GM12891 (cell line): ENCODE measurements around the gene ATCAY.
A peak's percentile ranks its signal among the peaks of the same experiment; 100 is the strongest.
"Not testable (repeated sequence)": the region's sequence is repeated elsewhere in the genome, so short reads cannot be mapped to it uniquely, and the experiment has no call there.

Experiments
- DNase-seq: peaks from one replicate; pipeline ENCODE4 v3.0.0; 2011; ENCODE audit warnings: low spot score; ENCODE audit not compliant: insufficient read length
- FAIRE-seq: peaks from 2 replicates; lab custom pipeline; 2011; peaks lifted over from hg19 to GRCh38; lab: Jason Lieb, UNC
- PAX5 ChIP-seq: IDR thresholded peaks from 2 replicates; pipeline ENCODE4 v1.6.1; 2011; ENCODE audit warnings: low read length, moderate library complexity, mild to moderate bottlenecking; ENCODE audit not compliant: insufficient read depth, severe bottlenecking
- POLR2A ChIP-seq: IDR thresholded peaks from 2 replicates; pipeline ENCODE4 v1.6.1; 2011; ENCODE audit warnings: low read depth, low read length, control low read depth
- POLR2AphosphoS5 ChIP-seq: IDR thresholded peaks from 2 replicates; pipeline ENCODE4 v1.6.1; 2011; ENCODE audit warnings: low read depth, low read length, control low read depth
- POU2F2 ChIP-seq: IDR thresholded peaks from 2 replicates; pipeline ENCODE4 v1.6.1; 2011; ENCODE audit warnings: low read depth, mild to moderate bottlenecking, control low read depth, low read length, moderate library complexity
- SPI1 ChIP-seq: IDR thresholded peaks from 2 replicates; pipeline ENCODE4 v1.6.1; 2011; ENCODE audit warnings: low read depth, low read length, control low read depth
- TAF1 ChIP-seq: IDR thresholded peaks from 2 replicates; pipeline ENCODE4 v1.6.1; 2011; ENCODE audit warnings: low read depth, low read length, control low read depth

The ATCAY gene

GRCh38 chr19:3868770-3869456 lies 11.6 kb upstream of the ATCAY start, which contains the start of gene ZFR2:
TSS of gene ZFR2 (minus strand) at chr19:3869038. CDS start at chr19:3869017, 21 bp downstream.
- DNase-seq (no peak), FAIRE-seq (no peak)
- no peak for TF ChIP-seq POLR2A
- TF ChIP-seq POLR2AphosphoS5, result no peak
- no peak for TF ChIP-seq TAF1
- TF ChIP-seq PAX5, result no peak
- no peak for TF ChIP-seq SPI1
- no peak for TF ChIP-seq POU2F2

DNA sequence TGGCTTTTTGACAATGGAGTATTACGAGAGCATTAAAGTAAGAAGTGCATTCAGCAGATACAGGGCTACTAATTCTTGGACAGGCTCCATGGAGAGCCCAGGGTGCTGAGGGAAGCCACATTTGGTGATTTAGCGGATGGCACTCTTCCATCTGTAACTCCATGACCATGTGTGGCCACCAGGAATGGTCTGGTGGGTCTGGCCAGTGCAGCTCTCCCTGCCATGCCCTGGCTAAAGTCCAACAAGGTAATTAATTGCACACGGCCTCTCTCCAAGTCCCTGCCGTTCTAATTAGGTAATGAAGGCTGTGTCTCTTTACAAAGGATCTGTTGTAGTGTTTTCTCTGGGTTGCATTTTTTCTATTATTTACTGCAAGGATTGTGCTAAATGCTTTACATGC lies 7.3 kb upstream of the ATCAY start:
- DNase-seq, result no peak
- TF ChIP-seq POLR2AphosphoS5, result no peak
- no peak for TF ChIP-seq POLR2A
- no peak for TF ChIP-seq TAF1
- no peak for TF ChIP-seq POU2F2
- no peak for TF ChIP-seq SPI1
- no peak for TF ChIP-seq PAX5
- no peak for FAIRE-seq

DNA sequence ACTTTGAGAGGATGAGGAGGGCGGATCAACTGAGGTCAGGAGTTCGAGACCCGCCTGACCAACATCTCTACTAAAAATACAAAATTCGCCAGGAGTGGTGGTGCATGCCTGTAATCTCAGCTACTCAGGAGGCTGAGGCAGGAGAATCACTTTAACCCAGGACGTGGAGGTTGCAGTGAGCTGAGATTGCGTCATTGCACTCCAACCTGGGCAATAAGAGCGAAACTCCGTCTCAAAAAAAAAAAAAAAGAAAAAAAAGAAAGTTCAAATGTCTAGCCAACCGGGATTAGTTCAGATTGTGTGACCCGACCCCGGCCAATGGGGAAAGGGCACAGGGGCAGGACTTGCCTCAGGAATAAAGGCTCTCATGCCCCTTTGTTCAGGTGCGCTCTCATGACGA lies 5.8 kb upstream of the ATCAY start:
- FAIRE-seq, DNase-seq: not testable (repeated sequence)

- no peak for FAIRE-seq
- no peak for DNase-seq
- TF ChIP-seq POLR2AphosphoS5 (no peak), SPI1 (no peak), POLR2A (no peak), POU2F2 (no peak), PAX5 (no peak), TAF1 (no peak)
These were observed 829 bp upstream of the ATCAY start for GRCh38 chr19:3879656-3880055.

DNA sequence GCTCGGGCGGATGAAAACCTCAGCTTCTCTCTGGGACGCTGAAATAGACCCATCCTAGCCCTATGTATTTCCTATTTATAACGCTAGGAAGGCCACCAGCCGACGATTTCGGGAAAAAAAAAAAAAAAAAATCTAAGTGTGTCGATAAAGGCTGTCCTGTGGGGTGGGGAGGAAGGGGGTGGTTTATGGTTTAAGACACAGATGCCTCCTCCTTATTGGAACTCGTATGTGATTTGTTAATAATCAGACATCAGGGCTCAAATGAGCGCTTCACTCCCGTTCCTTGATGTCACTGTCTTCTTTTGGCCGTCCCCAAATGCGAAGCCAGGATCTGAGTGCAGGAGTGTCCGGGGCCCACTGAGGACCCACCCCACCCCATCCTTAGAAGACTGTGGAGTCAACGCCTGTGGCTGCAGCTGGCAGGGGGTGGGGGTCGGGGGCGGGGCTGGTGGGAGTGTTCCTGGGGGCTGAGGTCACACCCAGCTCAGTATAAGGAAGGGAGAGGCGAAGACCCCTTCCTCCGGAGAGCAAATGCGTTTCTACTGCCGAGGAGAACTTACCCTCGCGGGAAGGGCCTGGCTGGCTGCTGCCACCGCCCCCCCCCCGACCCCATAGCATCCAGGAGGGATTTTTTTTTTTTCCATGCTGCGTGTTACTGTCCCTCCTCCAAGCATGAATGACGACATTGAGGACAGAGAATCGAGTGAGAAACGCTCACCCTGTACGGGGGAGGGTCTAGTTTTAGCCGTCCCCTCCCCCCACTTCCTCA lies 971 bp downstream of the ATCAY start:
- TF ChIP-seq POLR2AphosphoS5 (no peak), SPI1 (no peak; the same call in 1 of the 2 replicates), PAX5 (no peak), TAF1 (no peak), POU2F2 (no peak), POLR2A (no peak)
- DNase-seq, result no peak

GRCh38 chr19:3882041-3882384 lies 1.5 kb downstream of the ATCAY start:
- TF ChIP-seq PAX5 (no peak), SPI1 (peak; percentile 48; the same call in 1 of the 2 replicates)
- FAIRE-seq (no peak), DNase-seq (no peak)

More for the DNA sequence above, 971 bp downstream of the ATCAY start:
- FAIRE-seq, result no peak

- DNase-seq (no peak), FAIRE-seq (no peak)
- no peak for TF ChIP-seq SPI1
- no peak for TF ChIP-seq POU2F2
- no peak for TF ChIP-seq POLR2AphosphoS5
- TF ChIP-seq POLR2A, result no peak
- TF ChIP-seq TAF1, result no peak
- TF ChIP-seq PAX5, result no peak
These were observed 10.1 kb downstream of the ATCAY start for GRCh38 chr19:3890591-3890990.

GRCh38 chr19:3893509-3894179 lies 13.2 kb downstream of the ATCAY start:
- TF ChIP-seq POU2F2 (no peak), TAF1 (no peak), POLR2AphosphoS5 (no peak), PAX5 (no peak), SPI1 (no peak), POLR2A (no peak)
- no peak for DNase-seq
- no peak for FAIRE-seq

- DNase-seq, FAIRE-seq: not testable (repeated sequence)
These were observed 14.5 kb downstream of the ATCAY start for GRCh38 chr19:3894959-3895358.
